ENCODE measurements around the gene UROD.

GRCh38 chr1:45016090-45016697 lies 4.1 kb downstream of the UROD start:
- no peak for TF ChIP-seq CTCF (IDR thresholded peaks at IDR 0.05 in 8 of 11, conservative IDR thresholded peaks at IDR 0.05 in 3 of 11)
- TF ChIP-seq POLR2AphosphoS5 (IDR thresholded peaks at IDR 0.05): no peak

All from spleen (tissue), 7 donors.